Uterus (tissue), 4 donors: ENCODE data around the gene ACAD11. TPM values are rescaled to one million over a fixed set of nuclear protein-coding genes. Genes with fewer than 3 reads are reported as not detected.

Source experiments
- DNase-seq, 2 donors: peaks; one replicate each; pipeline ENCODE4 v3.0.0-alpha.2; 2019 to 2020
- H3K27ac ChIP-seq, 2 donors: fragments of 200-600 bp; sonication (generic); 1 replicate in 1 of 2; 2 replicates in 1 of 2; pipeline ENCODE4 v1.5.1; 2016 to 2018
- H3K27me3 ChIP-seq, 2 donors: fragments of 200-600 bp; sonication (generic); one replicate each; pipeline ENCODE4 v1.5.1; 2018 to 2019; ENCODE audit warnings: control low read depth in 1 of 2
- H3K36me3 ChIP-seq, 2 donors: fragments of 200-600 bp; sonication (generic); one replicate each; pipeline ENCODE4 v1.5.1; 2019; ENCODE audit warnings: control low read depth in 1 of 2
- H3K4me1 ChIP-seq, 2 donors: fragments of 200-600 bp; sonication (generic); one replicate each; pipeline ENCODE4 v1.5.1; 2018 to 2019; ENCODE audit warnings: control low read depth in 1 of 2
- H3K4me3 ChIP-seq, 2 donors: fragments of 200-600 bp; sonication (generic); 1 replicate in 1 of 2; 2 replicates in 1 of 2; pipeline ENCODE4 v1.5.1; 2018 to 2019; ENCODE audit warnings: mild to moderate bottlenecking in 1 of 2
- H3K9me3 ChIP-seq, 2 donors: fragments of 200-600 bp; sonication (generic); one replicate each; pipeline ENCODE4 v1.5.1; 2019; ENCODE audit warnings: control low read depth in 1 of 2
- CTCF ChIP-seq, 4 experiments: fragments of 200-600 bp in 2 of 4; fragments of 450-650 bp in 2 of 4; sonication (generic) in 2 of 4; IDR thresholded peaks; one replicate each; pipeline ENCODE4 v1.5.1; 2016 to 2019; ENCODE audit warnings: antibody characterized with exemption in 4 of 4, mild to moderate bottlenecking in 2 of 4, moderate library complexity in 1 of 4
- POLR2A ChIP-seq, 2 donors: fragments of 450-650 bp; IDR thresholded peaks; one replicate each; pipeline ENCODE4 v1.6.1; 2016; ENCODE audit warnings: antibody characterized with exemption in 2 of 2, mild to moderate bottlenecking in 1 of 2, moderate library complexity in 1 of 2
- intact Hi-C: fragments of 100-400 bp; cut with DNase I; formaldehyde crosslinking; loops from one replicate; pipeline ENCODE4 v1.15.1; 2023; ENCODE audit warnings: low total_unique reads
- total RNA-seq, 4 donors: library from RNA; depleted of rRNA in 3 of 4; stranded (reverse); fragments of >200 nt in 3 of 4; gene quantifications; one replicate each; pipeline versions ENCODE4 v1.1.0 to v1.2.4, GENCODE V29; 2014 to 2023
- donor health status: DM: yes; HTN: yes; CAD: no.

The ACAD11 gene
- total RNA-seq, 4 donors from 2014 or later, result 24.7 to 115 (median 47.0) TPM

- H3K36me3 ChIP-seq, result no peaks in the 10 kb centered on the region
- no peaks in the 10 kb centered on the region for H3K9me3 ChIP-seq
- peak overlapping the region; percentile 64 to 80 for H3K27ac ChIP-seq
- DNase-seq, result no peak
- intact Hi-C loops, result no loop called here
- no peaks in the 10 kb centered on the region for H3K27me3 ChIP-seq
- TF ChIP-seq POLR2A (IDR thresholded peaks at IDR 0.05) (no peak), CTCF (IDR thresholded peaks at IDR 0.05) (no peak)
- H3K4me1 ChIP-seq, result peaks cover 0 to 1% of the 10 kb centered on the region in 2 donors
- H3K4me3 ChIP-seq, result no peak overlapping the region
Measured at GRCh38 chr3:132569153-132569552, 90.5 kb downstream of the ACAD11 start.

- Histone ChIP-seq H3K36me3 (no peaks in the 10 kb centered on the region), H3K9me3 (no peaks in the 10 kb centered on the region), H3K27me3 (no peaks in the 10 kb centered on the region), H3K4me1 (peaks cover 0 to 4% of the 10 kb centered on the region in 2 donors), H3K4me3 (no peak overlapping the region), H3K27ac (peak overlapping the region; percentile 64 to 80)
- DNase-seq, result no peak
- TF ChIP-seq CTCF (IDR thresholded peaks at IDR 0.05) (no peak), POLR2A (IDR thresholded peaks at IDR 0.05) (no peak)
- intact Hi-C loops, result no loop called here
Measured at GRCh38 chr3:132568422-132568821, 91.2 kb downstream of the ACAD11 start.

GRCh38 chr3:132564070-132564465, 95.5 kb downstream of the ACAD11 start:
- no peak overlapping the region for H3K4me3 ChIP-seq
- H3K27me3 ChIP-seq, result no peaks in the 10 kb centered on the region
- H3K4me1 ChIP-seq, result peaks cover 0 to 4% of the 10 kb centered on the region in 2 donors
- TF ChIP-seq POLR2A (IDR thresholded peaks at IDR 0.05) (no peak), CTCF (IDR thresholded peaks at IDR 0.05) (no peak)
- H3K9me3 ChIP-seq, result no peaks in the 10 kb centered on the region
- H3K27ac ChIP-seq, result peak overlapping the region; percentile 32 to 48
- H3K36me3 ChIP-seq, result no peaks in the 10 kb centered on the region
- no peak for DNase-seq
- intact Hi-C loops, result no loop called here

GRCh38 chr3:132563420-132564069, 96.1 kb downstream of the ACAD11 start:
- H3K4me3 ChIP-seq, result no peak overlapping the region
- H3K9me3 ChIP-seq, result no peaks in the 10 kb centered on the region
- intact Hi-C loops, result no loop called here
- H3K36me3 ChIP-seq, result no peaks in the 10 kb centered on the region
- no peaks in the 10 kb centered on the region for H3K27me3 ChIP-seq
- no peak for DNase-seq
- TF ChIP-seq CTCF (IDR thresholded peaks at IDR 0.05) (no peak), POLR2A (IDR thresholded peaks at IDR 0.05) (no peak)
- peaks cover 0 to 4% of the 10 kb centered on the region in 2 donors for H3K4me1 ChIP-seq
- peak overlapping the region; percentile 32 to 48 for H3K27ac ChIP-seq

GRCh38 chr3:132561003-132561402, 98.6 kb downstream of the ACAD11 start:
- intact Hi-C loops, result no loop called here
- no peak for DNase-seq
- TF ChIP-seq CTCF (IDR thresholded peaks at IDR 0.05), result no peak
- TF ChIP-seq POLR2A (IDR thresholded peaks at IDR 0.05), result no peak
- Histone ChIP-seq H3K4me3 (no peak overlapping the region), H3K27ac (no peak overlapping the region), H3K4me1 (peaks cover 0 to 4% of the 10 kb centered on the region in 2 donors), H3K27me3 (no peaks in the 10 kb centered on the region), H3K36me3 (no peaks in the 10 kb centered on the region), H3K9me3 (no peaks in the 10 kb centered on the region)
